ENCODE data around the gene KIAA2012.

KIAA2012 gene

GRCh38 chr2:202095235-202095634 is 22.2 kb downstream of the KIAA2012 start:
- no peak for TF ChIP-seq FOXK2 (IDR thresholded peaks at IDR 0.05)
- TF ChIP-seq LEF1 (IDR thresholded peaks at IDR 0.05; ENCODE audit: borderline replicate concordance): no peak
- TF ChIP-seq HDGF (IDR thresholded peaks at IDR 0.05; ENCODE audit: borderline replicate concordance): no peak
- no peak for TF ChIP-seq BHLHE40 (IDR thresholded peaks at IDR 0.05; ENCODE audit: borderline replicate concordance)
- TF ChIP-seq NFRKB (IDR thresholded peaks at IDR 0.05): no peak
- no peak for TF ChIP-seq FOXM1 (IDR thresholded peaks at IDR 0.05; ENCODE audit: borderline replicate concordance)
- no peak for TF ChIP-seq ZNF384 (IDR thresholded peaks at IDR 0.05)
- TF ChIP-seq ELF4 (IDR thresholded peaks at IDR 0.05): no peak
- no peak for TF ChIP-seq TARDBP (IDR thresholded peaks at IDR 0.05)
- TF ChIP-seq L3MBTL2 (conservative IDR thresholded peaks at IDR 0.05): no peak
- TF ChIP-seq ARNT (IDR thresholded peaks at IDR 0.05): no peak
- CTCF ChIA-PET: no interaction called here
- DNase-seq (ENCODE audit: extremely low spot score): no peak
- POLR2A ChIA-PET: no interaction called here

- ChIA-PET CTCF (interaction anchor here (1.2 kb wide), 1 partner anchor 13 kb away, joined by 3 read pairs; no protein-coding TSS in a partner anchor), POLR2A (no interaction called here)
- DNase-seq (ENCODE audit: extremely low spot score): no peak
- no peak for TF ChIP-seq BHLHE40 (IDR thresholded peaks at IDR 0.05; ENCODE audit: borderline replicate concordance)
- no peak for TF ChIP-seq ZNF384 (IDR thresholded peaks at IDR 0.05)
- no peak for TF ChIP-seq PKNOX1 (IDR thresholded peaks at IDR 0.05)
- no peak for TF ChIP-seq LEF1 (IDR thresholded peaks at IDR 0.05; ENCODE audit: borderline replicate concordance)
- TF ChIP-seq FOXK2 (IDR thresholded peaks at IDR 0.05): no peak
- TF ChIP-seq SUZ12 (IDR thresholded peaks at IDR 0.05): no peak
- no peak for TF ChIP-seq ARNT (IDR thresholded peaks at IDR 0.05)
- TF ChIP-seq L3MBTL2 (conservative IDR thresholded peaks at IDR 0.05): no peak
- TF ChIP-seq FOXM1 (IDR thresholded peaks at IDR 0.05; ENCODE audit: borderline replicate concordance): no peak
- TF ChIP-seq TARDBP (IDR thresholded peaks at IDR 0.05): no peak
- TF ChIP-seq ELF4 (IDR thresholded peaks at IDR 0.05): no peak
- no peak for TF ChIP-seq CTBP1 (IDR thresholded peaks at IDR 0.05; ENCODE audit: borderline replicate concordance)
- no peak for TF ChIP-seq SP1 (IDR thresholded peaks at IDR 0.05)
These were observed 23.7 kb downstream of the KIAA2012 start for GRCh38 chr2:202096736-202097135.

GRCh38 chr2:202098291-202098690 is 25.2 kb downstream of the KIAA2012 start:
- TF ChIP-seq NFRKB (IDR thresholded peaks at IDR 0.05) (no peak), SP1 (IDR thresholded peaks at IDR 0.05) (no peak), BHLHE40 (IDR thresholded peaks at IDR 0.05; ENCODE audit: borderline replicate concordance) (no peak), HDGF (IDR thresholded peaks at IDR 0.05; ENCODE audit: borderline replicate concordance) (no peak), FOXK2 (IDR thresholded peaks at IDR 0.05) (no peak), ELF4 (IDR thresholded peaks at IDR 0.05) (no peak), SUZ12 (IDR thresholded peaks at IDR 0.05) (no peak), L3MBTL2 (conservative IDR thresholded peaks at IDR 0.05) (no peak), LEF1 (IDR thresholded peaks at IDR 0.05; ENCODE audit: borderline replicate concordance) (no peak), CTBP1 (IDR thresholded peaks at IDR 0.05; ENCODE audit: borderline replicate concordance) (no peak), ZNF384 (IDR thresholded peaks at IDR 0.05) (no peak), FOXM1 (IDR thresholded peaks at IDR 0.05; ENCODE audit: borderline replicate concordance) (no peak), ARNT (IDR thresholded peaks at IDR 0.05) (no peak), PKNOX1 (IDR thresholded peaks at IDR 0.05) (no peak), TARDBP (IDR thresholded peaks at IDR 0.05) (no peak), FOXA1 (IDR thresholded peaks at IDR 0.05) (no peak)
- no peak for DNase-seq (ENCODE audit: extremely low spot score)
- ChIA-PET POLR2A (no interaction called here), CTCF (interaction anchor here (0.7 kb wide), 1 partner anchor 237 kb away, joined by 3 read pairs; no protein-coding TSS in a partner anchor)

GRCh38 chr2:202099515-202099914 is 26.5 kb downstream of the KIAA2012 start:
- POLR2A ChIA-PET: no interaction called here

GRCh38 chr2:202100176-202100575 is 27.1 kb downstream of the KIAA2012 start:
- POLR2A ChIA-PET: no interaction called here
- no peak for DNase-seq (ENCODE audit: extremely low spot score)
- TF ChIP-seq SP1 (IDR thresholded peaks at IDR 0.05): no peak
- no peak for TF ChIP-seq HDGF (IDR thresholded peaks at IDR 0.05; ENCODE audit: borderline replicate concordance)
- no peak for TF ChIP-seq FOXA1 (IDR thresholded peaks at IDR 0.05)
- CTCF ChIA-PET: interaction anchor here (0.6 kb wide), 1 partner anchor 316 kb away, joined by 3 read pairs; no protein-coding TSS in a partner anchor

More at GRCh38 chr2:202099515-202099914, 26.5 kb downstream of the KIAA2012 start:
- CTCF ChIA-PET: no interaction called here
- TF ChIP-seq LEF1 (IDR thresholded peaks at IDR 0.05; ENCODE audit: borderline replicate concordance) (no peak), SP1 (IDR thresholded peaks at IDR 0.05) (no peak), NFRKB (IDR thresholded peaks at IDR 0.05) (no peak)
- DNase-seq (ENCODE audit: extremely low spot score): no peak

GRCh38 chr2:202101026-202101579 is 28.0 kb downstream of the KIAA2012 start:
- peak; percentile 14 for DNase-seq (ENCODE audit: extremely low spot score)
- TF ChIP-seq BHLHE40 (IDR thresholded peaks at IDR 0.05; ENCODE audit: borderline replicate concordance): no peak
- TF ChIP-seq PKNOX1 (IDR thresholded peaks at IDR 0.05): peak; percentile 72
- TF ChIP-seq CTBP1 (IDR thresholded peaks at IDR 0.05; ENCODE audit: borderline replicate concordance): no peak
- ChIA-PET POLR2A (no interaction called here), CTCF (interaction anchor here (0.6 kb wide), 1 partner anchor 317 kb away, joined by 3 read pairs; no protein-coding TSS in a partner anchor)
